Type B pancreatic cell (in vitro differentiated cells): Measurements from ENCODE around the gene OVOL2. TPM values are rescaled to one million over a fixed set of nuclear protein-coding genes. Genes with fewer than 3 reads are reported as not detected.
"Not testable (repeated sequence)": the region's sequence is repeated elsewhere in the genome, so short reads cannot be mapped to it uniquely, and the experiment has no call there.

Experiments used
- DNase-seq: peaks from one replicate; pipeline ENCODE4 v3.0.0; 2021; ENCODE audit warnings: mixed read lengths; ENCODE audit not compliant: unreplicated experiment; ENCODE audit errors: extremely low spot score
- H3K27ac Mint-ChIP-seq: 2 replicates; pipeline ENCODE4 v1.8.0; 2021; ENCODE audit warnings: mild to moderate bottlenecking, mixed read lengths
- H3K27me3 Mint-ChIP-seq: 2 replicates; pipeline ENCODE4 v1.8.0; 2021; ENCODE audit warnings: mixed read lengths
- H3K36me3 Mint-ChIP-seq: 2 replicates; pipeline ENCODE4 v1.8.0; 2021; ENCODE audit warnings: mixed read lengths
- H3K4me1 Mint-ChIP-seq: one replicate; pipeline ENCODE4 v1.8.0; 2021; ENCODE audit warnings: mixed read lengths; ENCODE audit not compliant: unreplicated experiment
- H3K4me3 Mint-ChIP-seq: 2 replicates; pipeline ENCODE4 v1.8.0; 2021; ENCODE audit warnings: mild to moderate bottlenecking, mixed read lengths
- H3K9me3 Mint-ChIP-seq: 2 replicates; pipeline ENCODE4 v1.8.0; 2021; ENCODE audit warnings: mixed read lengths
- CTCF ChIP-seq: fragments of 200-600 bp; sonication (generic); conservative IDR thresholded peaks from 2 replicates; pipeline ENCODE4 v1.5.0; 2021; ENCODE audit warnings: antibody characterized with exemption, mild to moderate bottlenecking
- total RNA-seq: library from RNA; stranded (reverse); gene quantifications from 2 replicates; pipeline ENCODE4 v1.2.1, GENCODE V29; 2021; ENCODE audit warnings: low replicate concordance

The OVOL2 gene
- total RNA-seq, 1 donor from 2014 or later = 7.3 TPM

- peaks cover 4% of the 10 kb centered on the region for H3K27me3 Mint-ChIP-seq
These were observed 35.2 kb upstream of the OVOL2 start for GRCh38 chr20:18092890-18093289.

GRCh38 chr20:18091623-18092022 lies 33.9 kb upstream of the OVOL2 start:
- no peak for TF ChIP-seq CTCF
- H3K4me3 Mint-ChIP-seq = no peak overlapping the region
- H3K9me3 Mint-ChIP-seq = no peaks in the 10 kb centered on the region
- H3K27ac Mint-ChIP-seq = no peak overlapping the region
- H3K27me3 Mint-ChIP-seq = peaks cover 4% of the 10 kb centered on the region
- no peaks in the 10 kb centered on the region for H3K36me3 Mint-ChIP-seq
- no peaks in the 10 kb centered on the region for H3K4me1 Mint-ChIP-seq
- no peak for DNase-seq

More at GRCh38 chr20:18092890-18093289, 35.2 kb upstream of the OVOL2 start:
- H3K4me1 Mint-ChIP-seq = no peaks in the 10 kb centered on the region
- no peaks in the 10 kb centered on the region for H3K36me3 Mint-ChIP-seq
- DNase-seq = peak; percentile 45
- no peak overlapping the region for H3K4me3 Mint-ChIP-seq
- no peak overlapping the region for H3K27ac Mint-ChIP-seq
- no peak for TF ChIP-seq CTCF
- H3K9me3 Mint-ChIP-seq = no peaks in the 10 kb centered on the region

GRCh38 chr20:18090477-18090876 lies 32.8 kb upstream of the OVOL2 start:
- H3K27ac Mint-ChIP-seq = no peak overlapping the region
- H3K4me1 Mint-ChIP-seq = no peaks in the 10 kb centered on the region
- peaks cover 4% of the 10 kb centered on the region for H3K27me3 Mint-ChIP-seq
- no peak overlapping the region for H3K4me3 Mint-ChIP-seq
- DNase-seq = peak; percentile 44
- no peak for TF ChIP-seq CTCF
- no peaks in the 10 kb centered on the region for H3K9me3 Mint-ChIP-seq
- H3K36me3 Mint-ChIP-seq = no peaks in the 10 kb centered on the region

- Mint-ChIP-seq H3K4me3 (no peak overlapping the region), H3K9me3 (no peaks in the 10 kb centered on the region), H3K4me1 (no peaks in the 10 kb centered on the region), H3K36me3 (no peaks in the 10 kb centered on the region), H3K27ac (no peak overlapping the region), H3K27me3 (peaks cover 4% of the 10 kb centered on the region)
- peak; percentile 22 for DNase-seq
- TF ChIP-seq CTCF = no peak
These were observed 32.3 kb upstream of the OVOL2 start for GRCh38 chr20:18090044-18090443.

- not testable (repeated sequence) for H3K27ac Mint-ChIP-seq, H3K4me3 Mint-ChIP-seq, H3K27me3 Mint-ChIP-seq, H3K9me3 Mint-ChIP-seq, H3K4me1 Mint-ChIP-seq, H3K36me3 Mint-ChIP-seq
- peak; percentile 16 for DNase-seq
These were observed 31.1 kb upstream of the OVOL2 start for GRCh38 chr20:18088841-18089240.

- not testable (repeated sequence) for H3K27me3 Mint-ChIP-seq, H3K36me3 Mint-ChIP-seq, H3K4me3 Mint-ChIP-seq, H3K27ac Mint-ChIP-seq, H3K9me3 Mint-ChIP-seq, H3K4me1 Mint-ChIP-seq
- DNase-seq = peak; percentile 8
These were observed 30.6 kb upstream of the OVOL2 start for GRCh38 chr20:18088298-18088697.

GRCh38 chr20:18087054-18087453 lies 29.3 kb upstream of the OVOL2 start:
- H3K27ac Mint-ChIP-seq = no peak overlapping the region
- H3K9me3 Mint-ChIP-seq = no peaks in the 10 kb centered on the region
- DNase-seq = peak; percentile 40
- H3K36me3 Mint-ChIP-seq = no peaks in the 10 kb centered on the region
- H3K4me1 Mint-ChIP-seq = no peaks in the 10 kb centered on the region
- H3K27me3 Mint-ChIP-seq = no peaks in the 10 kb centered on the region
- TF ChIP-seq CTCF = no peak
- H3K4me3 Mint-ChIP-seq = no peak overlapping the region

- H3K4me1 Mint-ChIP-seq, H3K27ac Mint-ChIP-seq, H3K9me3 Mint-ChIP-seq, H3K36me3 Mint-ChIP-seq, DNase-seq, H3K4me3 Mint-ChIP-seq: not testable (repeated sequence)
- H3K27me3 Mint-ChIP-seq = peaks cover 13% of the 10 kb centered on the region
These were observed 23.1 kb upstream of the OVOL2 start for GRCh38 chr20:18080836-18081235.
